GM12878 (cell line): Measurements from ENCODE around the gene SMCO4. TPM values are rescaled to one million over a fixed set of nuclear protein-coding genes. Genes with fewer than 3 reads are reported as not detected.
A peak's percentile ranks its signal among the peaks of the same experiment; 100 is the strongest.

ENCODE experiments used
- ATF7 ChIP-seq: fragments of 450-650 bp; IDR thresholded peaks from 2 replicates; pipeline ENCODE4 v1.6.1; 2016; ENCODE audit warnings: low read depth, mild to moderate bottlenecking
- BCL11A ChIP-seq: IDR thresholded peaks from 2 replicates; pipeline ENCODE4 v1.6.1; 2011; ENCODE audit warnings: low read depth, low read length
- BHLHE40 ChIP-seq, 2 experiments: fragments of 450-650 bp in 1 of 2; IDR thresholded peaks; 2 replicates each; pipeline ENCODE4 v1.6.1; 2011 to 2017; ENCODE audit warnings: low read depth in 2 of 2, borderline replicate concordance in 1 of 2, improper control_type of control experiment in 1 of 2, low read length in 1 of 2, mild to moderate bottlenecking in 1 of 2
- CREB1 ChIP-seq: IDR thresholded peaks from 2 replicates; pipeline ENCODE4 v1.6.1; 2012; ENCODE audit warnings: low read depth, mild to moderate bottlenecking, inconsistent platforms
- CREM ChIP-seq: IDR thresholded peaks from 2 replicates; pipeline ENCODE4 v1.6.1; 2014; ENCODE audit warnings: antibody characterized with exemption, low read depth
- E2F8 ChIP-seq: fragments of 450-650 bp; IDR thresholded peaks from 2 replicates; pipeline ENCODE4 v1.6.1; 2018; ENCODE audit warnings: mild to moderate bottlenecking, low read depth, moderate library complexity; ENCODE audit not compliant: partially characterized antibody
- FOXM1 ChIP-seq: IDR thresholded peaks from 2 replicates; pipeline ENCODE4 v1.6.1; 2012; ENCODE audit warnings: low read depth, mild to moderate bottlenecking, inconsistent platforms, low read length, moderate library complexity
- GATAD2B ChIP-seq: fragments of 450-650 bp; conservative IDR thresholded peaks from 2 replicates; pipeline ENCODE4 v1.6.1; 2017; ENCODE audit warnings: low read depth, mild to moderate bottlenecking, moderate library complexity
- MEF2B ChIP-seq: fragments of 450-650 bp; IDR thresholded peaks from 2 replicates; pipeline ENCODE4 v1.6.1; 2018; ENCODE audit warnings: mild to moderate bottlenecking, moderate library complexity; ENCODE audit not compliant: partially characterized antibody, poor library complexity, severe bottlenecking
- MTA2 ChIP-seq: fragments of 450-650 bp; IDR thresholded peaks from 2 replicates; pipeline ENCODE4 v1.6.1; 2016; ENCODE audit warnings: low read depth, mild to moderate bottlenecking, moderate library complexity
- NFIC ChIP-seq: IDR thresholded peaks from 2 replicates; pipeline ENCODE4 v1.6.1; 2012; ENCODE audit warnings: low read depth, mild to moderate bottlenecking, inconsistent platforms, low read length, moderate library complexity
- POLR2AphosphoS5 ChIP-seq: IDR thresholded peaks from 2 replicates; pipeline ENCODE4 v1.6.1; 2011; ENCODE audit warnings: mild to moderate bottlenecking, low read length, inconsistent platforms
- RAD51 ChIP-seq: fragments of 450-650 bp; IDR thresholded peaks from 2 replicates; pipeline ENCODE4 v1.6.1; 2016; ENCODE audit warnings: moderate library complexity, mild to moderate bottlenecking, inconsistent platforms
- RUNX3 ChIP-seq: IDR thresholded peaks from 2 replicates; pipeline ENCODE4 v1.6.1; 2012; ENCODE audit warnings: low read length, inconsistent platforms
- SMAD5 ChIP-seq: IDR thresholded peaks from 2 replicates; pipeline ENCODE4 v1.6.1; 2016; ENCODE audit warnings: antibody characterized with exemption, low read depth
- SP1 ChIP-seq: IDR thresholded peaks from one replicate; pipeline ENCODE4 v1.6.1; 2011; ENCODE audit warnings: low read depth, low read length
- ZNF687 ChIP-seq: fragments of 450-650 bp; IDR thresholded peaks from 2 replicates; pipeline ENCODE4 v1.6.1; 2017; ENCODE audit warnings: mild to moderate bottlenecking, moderate library complexity
- ZZZ3 ChIP-seq: IDR thresholded peaks from 2 replicates; pipeline ENCODE4 v1.6.1; 2011; ENCODE audit warnings: low read depth; ENCODE audit not compliant: control insufficient read depth, insufficient read length
- polyA plus RNA-seq, 11 experiments: library from polyadenylated mRNA; depleted of rRNA in 4 of 11; unstranded in 6 of 11; stranded (reverse) in 5 of 11; fragments of >200 nt; fragmentation: Nextera tagmentation in 4 of 11; fragmentation: Illumina TruSeq in 1 of 11; extraction: Ambion mirVana in 4 of 11; extraction: Trizol in 1 of 11; gene quantifications; 1 replicate in 1 of 11; 2 replicates in 10 of 11; pipeline versions ENCODE4 v1.2.1 to v1.2.3, GENCODE V29; 2011 to 2016; ENCODE audit warnings: inconsistent platforms in 2 of 11, missing spikeins in 2 of 11, low read depth in 1 of 11
- total RNA-seq, 4 experiments: library from RNA; depleted of rRNA in 3 of 4; stranded (reverse); fragments of >200 nt in 3 of 4; fragmentation: Illumina TruSeq in 1 of 4; extraction: Trizol in 1 of 4; gene quantifications; 2 replicates each; pipeline versions ENCODE4 v1.2.1 to v1.2.3, GENCODE V29; 2013 to 2021
- TF ChIP-seq, protein P1 (sequence below): fragments of 450-650 bp; formaldehyde crosslinking; IDR thresholded peaks from 2 replicates; pipeline ENCODE4 v1.4.0; 2022; ENCODE audit warnings: mild to moderate bottlenecking, moderate library complexity
- TF ChIP-seq, protein P2 (sequence below): IDR thresholded peaks from 2 replicates; pipeline ENCODE4 v1.6.1; 2012; ENCODE audit warnings: low read length, inconsistent platforms

SMCO4 gene
- total and polyA plus RNA-seq, 10 of the 15 experiments (the other 5 are each of a cell fraction or from before 2014, with no cell fraction given), result 3.6 to 59.9 (median 27.9) TPM

DNA sequence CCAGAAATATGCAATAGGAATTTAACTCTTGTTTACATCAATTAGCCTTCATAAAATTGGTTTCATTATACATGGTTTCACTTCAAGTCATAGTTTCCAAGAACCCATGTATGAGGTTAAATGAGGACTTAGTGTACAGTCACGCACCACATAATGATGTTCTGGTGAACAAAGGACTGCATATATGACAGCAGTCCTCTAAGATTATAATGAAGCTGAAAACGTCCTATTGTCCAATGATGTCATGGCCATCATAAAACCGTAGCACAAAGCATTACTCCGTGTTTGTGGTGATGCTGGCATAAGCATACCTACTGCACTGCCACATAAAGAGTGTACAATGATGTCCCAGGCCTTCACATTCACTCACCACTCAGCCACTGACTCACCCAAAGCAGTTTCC, 31.1 kb downstream of the SMCO4 start (continued):
- TF ChIP-seq BHLHE40 (IDR thresholded peaks at IDR 0.05; ENCODE audit: borderline replicate concordance in 1 of 2, low read depth in 2 of 2, low read length in 1 of 2) (peak; percentile 39 to 55; a peak in 2 of 4 replicates), MTA2 (peak; percentile 98), ZZZ3 (no peak), SMAD5 (no peak), ZNF687 (peak; percentile 76), RUNX3 (peak; percentile 78), RAD51 (peak; percentile 45; the same call in 1 of the 2 replicates), FOXM1 (peak; percentile 79; the same call in 1 of the 2 replicates), MEF2B (peak; percentile 57), BCL11A (peak; percentile 89), E2F8 (peak; percentile 58), POLR2AphosphoS5 (no peak), ATF7 (peak; percentile 98), CREM (peak; percentile 94), SP1 (peak; percentile 17), NFIC (peak; percentile 63; the same call in 1 of the 2 replicates), GATAD2B (0 out of 2 replicates have a peak, but pooled peaks have one; percentile 30), CREB1 (peak; percentile 92)
- TF ChIP-seq, protein P1, sequence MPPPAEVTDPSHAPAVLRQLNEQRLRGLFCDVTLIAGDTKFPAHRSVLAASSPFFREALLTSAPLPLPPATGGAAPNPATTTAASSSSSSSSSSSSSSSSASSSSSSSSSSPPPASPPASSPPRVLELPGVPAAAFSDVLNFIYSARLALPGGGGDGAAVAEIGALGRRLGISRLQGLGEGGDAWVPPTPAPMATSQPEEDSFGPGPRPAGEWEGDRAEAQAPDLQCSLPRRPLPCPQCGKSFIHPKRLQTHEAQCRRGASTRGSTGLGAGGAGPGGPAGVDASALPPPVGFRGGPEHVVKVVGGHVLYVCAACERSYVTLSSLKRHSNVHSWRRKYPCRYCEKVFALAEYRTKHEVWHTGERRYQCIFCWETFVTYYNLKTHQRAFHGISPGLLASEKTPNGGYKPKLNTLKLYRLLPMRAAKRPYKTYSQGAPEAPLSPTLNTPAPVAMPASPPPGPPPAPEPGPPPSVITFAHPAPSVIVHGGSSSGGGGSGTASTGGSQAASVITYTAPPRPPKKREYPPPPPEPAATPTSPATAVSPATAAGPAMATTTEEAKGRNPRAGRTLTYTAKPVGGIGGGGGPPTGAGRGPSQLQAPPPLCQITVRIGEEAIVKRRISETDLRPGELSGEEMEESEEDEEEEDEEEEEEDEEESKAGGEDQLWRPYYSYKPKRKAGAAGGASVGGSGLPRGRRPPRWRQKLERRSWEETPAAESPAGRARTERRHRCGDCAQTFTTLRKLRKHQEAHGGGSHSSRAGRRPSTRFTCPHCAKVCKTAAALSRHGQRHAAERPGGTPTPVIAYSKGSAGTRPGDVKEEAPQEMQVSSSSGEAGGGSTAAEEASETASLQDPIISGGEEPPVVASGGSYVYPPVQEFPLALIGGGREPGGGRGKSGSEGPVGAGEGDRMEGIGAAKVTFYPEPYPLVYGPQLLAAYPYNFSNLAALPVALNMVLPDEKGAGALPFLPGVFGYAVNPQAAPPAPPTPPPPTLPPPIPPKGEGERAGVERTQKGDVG, result no peak
- TF ChIP-seq, protein P2, sequence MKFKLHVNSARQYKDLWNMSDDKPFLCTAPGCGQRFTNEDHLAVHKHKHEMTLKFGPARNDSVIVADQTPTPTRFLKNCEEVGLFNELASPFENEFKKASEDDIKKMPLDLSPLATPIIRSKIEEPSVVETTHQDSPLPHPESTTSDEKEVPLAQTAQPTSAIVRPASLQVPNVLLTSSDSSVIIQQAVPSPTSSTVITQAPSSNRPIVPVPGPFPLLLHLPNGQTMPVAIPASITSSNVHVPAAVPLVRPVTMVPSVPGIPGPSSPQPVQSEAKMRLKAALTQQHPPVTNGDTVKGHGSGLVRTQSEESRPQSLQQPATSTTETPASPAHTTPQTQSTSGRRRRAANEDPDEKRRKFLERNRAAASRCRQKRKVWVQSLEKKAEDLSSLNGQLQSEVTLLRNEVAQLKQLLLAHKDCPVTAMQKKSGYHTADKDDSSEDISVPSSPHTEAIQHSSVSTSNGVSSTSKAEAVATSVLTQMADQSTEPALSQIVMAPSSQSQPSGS, result peak; percentile 68
